Panc1 (cell line): ENCODE data around the gene SLC41A3. TPM values are rescaled to one million over a fixed set of nuclear protein-coding genes. Genes with fewer than 3 reads are reported as not detected.

ENCODE experiments used
- ATAC-seq: fragments of 200-7000 bp; cut with Tn5 transposase; 2 replicates; pipeline ENCODE4 v1.9.1; 2020; ENCODE audit warnings: mild to moderate bottlenecking, moderate library complexity
- BruUV-seq: library from RNA; stranded (reverse); fragments of 400-500 nt; replicated peaks from 2 replicates; lab custom pipeline; 2021; lab: Mats Ljungman, UMichigan
- CTCF ChIA-PET: fragments of 300-600 bp; sonication (Branson Sonifier 250); formaldehyde crosslinking; loops from one replicate; lab custom pipeline; 2022; ENCODE audit warnings: antibody characterized with exemption; lab: Charles Lee
- POLR2A ChIA-PET: fragments of 300-600 bp; sonication (Branson Sonifier 250); formaldehyde crosslinking; loops from one replicate; lab custom pipeline; 2022; ENCODE audit warnings: antibody characterized with exemption; lab: Charles Lee
- DNase-seq: peaks from one replicate; pipeline ENCODE4 v3.0.0-alpha.2; 2010; ENCODE audit warnings: low read depth, low spot score
- H3K27ac ChIP-seq: 2 replicates; pipeline ENCODE4 v1.5.1; 2011; ENCODE audit warnings: mild to moderate bottlenecking, low read length, inconsistent platforms
- H3K27me3 ChIP-seq: fragments of 200-500 bp; sonication (Bioruptor generic); 2 replicates; pipeline ENCODE4 v1.6.0; 2014; ENCODE audit warnings: low read length, inconsistent platforms; ENCODE audit not compliant: control insufficient read depth, insufficient read depth
- H3K36me3 ChIP-seq: fragments of 200-500 bp; sonication (Bioruptor generic); 2 replicates; pipeline ENCODE4 v1.5.1; 2014; ENCODE audit warnings: inconsistent platforms, mild to moderate bottlenecking, low read length, moderate library complexity; ENCODE audit not compliant: control insufficient read depth, insufficient read depth
- H3K4me1 ChIP-seq: 2 replicates; pipeline ENCODE4 v1.5.1; 2011; ENCODE audit warnings: inconsistent platforms, mild to moderate bottlenecking, low read length, moderate library complexity; ENCODE audit not compliant: control insufficient read depth, insufficient read depth
- H3K4me3 ChIP-seq, 2 experiments: 2 replicates each; pipeline ENCODE4 v1.5.1; 2011 to 2012; ENCODE audit warnings: low read depth in 2 of 2, low read length in 2 of 2, mild to moderate bottlenecking in 2 of 2, inconsistent platforms in 1 of 2, moderate library complexity in 1 of 2
- H3K9me3 ChIP-seq: fragments of 200-500 bp; sonication (Bioruptor generic); 2 replicates; pipeline ENCODE4 v1.5.1; 2014; ENCODE audit warnings: low read depth, mild to moderate bottlenecking, inconsistent platforms, low read length, moderate library complexity; ENCODE audit not compliant: control insufficient read depth, insufficient read depth
- POLR2AphosphoS5 ChIP-seq: IDR thresholded peaks from 2 replicates; pipeline ENCODE4 v1.6.1; 2012; ENCODE audit warnings: mild to moderate bottlenecking, low read depth, low read length, moderate library complexity
- SIN3A ChIP-seq: IDR thresholded peaks from 2 replicates; pipeline ENCODE4 v1.6.1; 2012; ENCODE audit warnings: low read depth, mild to moderate bottlenecking, low read length, moderate library complexity, borderline replicate concordance; ENCODE audit not compliant: insufficient read depth
- TCF7L2 ChIP-seq: IDR thresholded peaks from 2 replicates; pipeline ENCODE4 v1.6.1; 2011; ENCODE audit warnings: mild to moderate bottlenecking, low read depth, low read length, inconsistent platforms
- in situ Hi-C: cut with HindIII; loops from 2 replicates; pipeline ENCODE4 v1.10.0; 2016; ENCODE audit warnings: low sequenced_read_pairs, low pct_unique_long_range_greater_than_20kb
- intact Hi-C: fragments of 100-400 bp; cut with micrococcal nuclease; formaldehyde crosslinking; loops from one replicate; pipeline ENCODE4 v1.10.0; 2022; ENCODE audit not compliant: unreplicated experiment
- total RNA-seq: library from RNA; stranded (reverse); gene quantifications from one replicate; pipeline ENCODE4 v1.2.1, GENCODE V29; 2021; ENCODE audit not compliant: unreplicated experiment
- TF ChIP-seq, protein P1 (sequence below): fragments of 450-650 bp; IDR thresholded peaks from 2 replicates; pipeline ENCODE4 v1.5.1; 2017; ENCODE audit warnings: mild to moderate bottlenecking
- TF ChIP-seq, protein P2 (sequence below), 2 experiments: IDR thresholded peaks; 2 replicates each; pipeline ENCODE4 v1.6.1; 2011 to 2012; ENCODE audit warnings: low read depth in 2 of 2, control low read depth in 1 of 2, low read length in 1 of 2, mild to moderate bottlenecking in 1 of 2, moderate library complexity in 1 of 2; ENCODE audit not compliant: insufficient read depth in 1 of 2

The SLC41A3 gene
- total RNA-seq, 1 experiment from 2014 or later = 39.0 TPM

DNA sequence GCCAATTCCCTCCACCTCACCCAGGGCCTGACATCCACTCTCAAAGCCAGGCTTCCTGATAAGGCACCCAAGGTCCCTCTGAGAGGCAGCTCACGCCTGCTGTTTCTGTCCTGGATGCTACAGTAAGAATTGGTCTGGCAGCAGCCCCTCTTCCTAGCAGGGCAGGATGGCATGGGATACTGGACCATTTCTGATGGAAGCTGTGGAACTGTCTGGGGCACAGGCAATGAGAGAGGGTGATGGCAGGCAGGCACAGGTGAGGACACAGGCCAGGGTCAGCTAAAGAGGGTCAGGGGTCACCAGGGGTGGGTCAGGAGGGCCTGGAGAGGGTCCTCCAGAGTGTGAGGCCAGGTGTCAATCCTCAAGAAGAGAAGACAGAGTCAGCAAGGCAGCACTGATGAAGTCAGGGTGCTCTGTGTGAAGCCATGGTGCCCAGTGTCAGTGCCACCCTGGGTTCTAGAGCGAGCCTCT lies 41.9 kb upstream of the SLC41A3 start:
- Histone ChIP-seq H3K36me3 (no peaks in the 10 kb centered on the region), H3K27ac (no peak overlapping the region), H3K27me3 (peaks cover 11% of the 10 kb centered on the region; the same call in 1 of the 2 replicates), H3K9me3 (no peaks in the 10 kb centered on the region), H3K4me1 (no peaks in the 10 kb centered on the region; the same call in 1 of the 2 replicates), H3K4me3 (no peak overlapping the region)
- CTCF ChIA-PET = interaction anchor here (0.7 kb wide), 1 partner anchor 626 kb away, joined by 3 read pairs; no protein-coding TSS in a partner anchor
- in situ Hi-C loops (no loop called here), intact Hi-C loops (no loop called here)
- no peak for ATAC-seq
- BruUV-seq = no TSS peak
- POLR2A ChIA-PET = no interaction called here
- TF ChIP-seq SIN3A = no peak
- DNase-seq = no peak

DNA sequence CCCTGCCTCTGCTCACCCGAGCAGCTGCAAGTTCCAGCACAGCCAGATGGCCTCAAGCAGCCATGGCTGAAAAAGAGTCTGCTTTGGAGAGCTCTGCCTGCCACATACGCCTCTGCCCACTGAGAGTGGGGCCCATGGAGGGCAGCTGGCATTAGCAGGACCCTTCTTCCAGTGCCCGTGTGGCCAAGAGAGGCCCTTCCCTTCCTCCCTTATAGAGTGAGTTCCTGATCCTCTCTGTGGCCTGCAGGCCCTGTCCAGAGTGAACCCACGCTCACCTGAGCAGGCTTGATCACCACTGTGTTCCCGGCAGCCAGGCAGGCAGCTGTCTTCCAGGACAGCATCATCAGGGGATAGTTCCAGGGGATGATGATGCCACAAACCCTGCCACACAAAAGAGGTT lies 41.4 kb upstream of the SLC41A3 start:
- no peak overlapping the region for H3K27ac ChIP-seq
- in situ Hi-C loops = no loop called here
- DNase-seq = no peak
- no peak for TF ChIP-seq SIN3A
- TF ChIP-seq, protein P1, sequence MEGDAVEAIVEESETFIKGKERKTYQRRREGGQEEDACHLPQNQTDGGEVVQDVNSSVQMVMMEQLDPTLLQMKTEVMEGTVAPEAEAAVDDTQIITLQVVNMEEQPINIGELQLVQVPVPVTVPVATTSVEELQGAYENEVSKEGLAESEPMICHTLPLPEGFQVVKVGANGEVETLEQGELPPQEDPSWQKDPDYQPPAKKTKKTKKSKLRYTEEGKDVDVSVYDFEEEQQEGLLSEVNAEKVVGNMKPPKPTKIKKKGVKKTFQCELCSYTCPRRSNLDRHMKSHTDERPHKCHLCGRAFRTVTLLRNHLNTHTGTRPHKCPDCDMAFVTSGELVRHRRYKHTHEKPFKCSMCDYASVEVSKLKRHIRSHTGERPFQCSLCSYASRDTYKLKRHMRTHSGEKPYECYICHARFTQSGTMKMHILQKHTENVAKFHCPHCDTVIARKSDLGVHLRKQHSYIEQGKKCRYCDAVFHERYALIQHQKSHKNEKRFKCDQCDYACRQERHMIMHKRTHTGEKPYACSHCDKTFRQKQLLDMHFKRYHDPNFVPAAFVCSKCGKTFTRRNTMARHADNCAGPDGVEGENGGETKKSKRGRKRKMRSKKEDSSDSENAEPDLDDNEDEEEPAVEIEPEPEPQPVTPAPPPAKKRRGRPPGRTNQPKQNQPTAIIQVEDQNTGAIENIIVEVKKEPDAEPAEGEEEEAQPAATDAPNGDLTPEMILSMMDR = no peak
- TF ChIP-seq POLR2AphosphoS5 = no peak
- TF ChIP-seq, protein P2, sequence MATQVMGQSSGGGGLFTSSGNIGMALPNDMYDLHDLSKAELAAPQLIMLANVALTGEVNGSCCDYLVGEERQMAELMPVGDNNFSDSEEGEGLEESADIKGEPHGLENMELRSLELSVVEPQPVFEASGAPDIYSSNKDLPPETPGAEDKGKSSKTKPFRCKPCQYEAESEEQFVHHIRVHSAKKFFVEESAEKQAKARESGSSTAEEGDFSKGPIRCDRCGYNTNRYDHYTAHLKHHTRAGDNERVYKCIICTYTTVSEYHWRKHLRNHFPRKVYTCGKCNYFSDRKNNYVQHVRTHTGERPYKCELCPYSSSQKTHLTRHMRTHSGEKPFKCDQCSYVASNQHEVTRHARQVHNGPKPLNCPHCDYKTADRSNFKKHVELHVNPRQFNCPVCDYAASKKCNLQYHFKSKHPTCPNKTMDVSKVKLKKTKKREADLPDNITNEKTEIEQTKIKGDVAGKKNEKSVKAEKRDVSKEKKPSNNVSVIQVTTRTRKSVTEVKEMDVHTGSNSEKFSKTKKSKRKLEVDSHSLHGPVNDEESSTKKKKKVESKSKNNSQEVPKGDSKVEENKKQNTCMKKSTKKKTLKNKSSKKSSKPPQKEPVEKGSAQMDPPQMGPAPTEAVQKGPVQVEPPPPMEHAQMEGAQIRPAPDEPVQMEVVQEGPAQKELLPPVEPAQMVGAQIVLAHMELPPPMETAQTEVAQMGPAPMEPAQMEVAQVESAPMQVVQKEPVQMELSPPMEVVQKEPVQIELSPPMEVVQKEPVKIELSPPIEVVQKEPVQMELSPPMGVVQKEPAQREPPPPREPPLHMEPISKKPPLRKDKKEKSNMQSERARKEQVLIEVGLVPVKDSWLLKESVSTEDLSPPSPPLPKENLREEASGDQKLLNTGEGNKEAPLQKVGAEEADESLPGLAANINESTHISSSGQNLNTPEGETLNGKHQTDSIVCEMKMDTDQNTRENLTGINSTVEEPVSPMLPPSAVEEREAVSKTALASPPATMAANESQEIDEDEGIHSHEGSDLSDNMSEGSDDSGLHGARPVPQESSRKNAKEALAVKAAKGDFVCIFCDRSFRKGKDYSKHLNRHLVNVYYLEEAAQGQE (IDR thresholded peaks at IDR 0.05; ENCODE audit: insufficient read depth in 1 of 2, low read depth in 2 of 2, low read length in 1 of 2) = no peak
- no peak for TF ChIP-seq TCF7L2
- no peaks in the 10 kb centered on the region for H3K9me3 ChIP-seq
- no peaks in the 10 kb centered on the region; the same call in 1 of the 2 replicates for H3K4me1 ChIP-seq
- no peak overlapping the region for H3K4me3 ChIP-seq
- ATAC-seq = no peak
- no peaks in the 10 kb centered on the region for H3K36me3 ChIP-seq
- ChIA-PET CTCF (interaction anchor here (0.7 kb wide), 1 partner anchor 627 kb away, joined by 3 read pairs; no protein-coding TSS in a partner anchor), POLR2A (no interaction called here)
- no TSS peak for BruUV-seq
- intact Hi-C loops = no loop called here
- peaks cover 11% of the 10 kb centered on the region; the same call in 1 of the 2 replicates for H3K27me3 ChIP-seq

DNA sequence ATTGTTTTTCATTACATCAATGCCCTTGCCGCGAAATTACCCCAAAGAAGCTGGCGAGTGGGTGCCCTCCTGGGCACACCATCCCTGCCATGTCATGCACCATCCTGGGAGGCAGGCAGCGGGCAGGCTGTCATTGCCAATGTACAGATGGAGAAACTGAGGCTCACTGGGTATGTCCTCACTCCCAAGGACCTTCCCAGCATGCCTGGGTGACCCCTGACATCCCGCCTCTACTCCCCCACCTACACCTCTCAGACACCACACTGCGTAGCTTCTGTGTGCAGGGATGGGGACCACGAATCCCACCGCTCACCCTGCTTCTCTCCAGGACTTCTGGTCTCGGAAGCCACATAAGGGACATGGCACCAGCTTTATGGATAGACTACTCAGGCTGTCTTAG lies 41.0 kb upstream of the SLC41A3 start:
- no peak for TF ChIP-seq POLR2AphosphoS5
- TF ChIP-seq, protein P1 = no peak
- TF ChIP-seq, protein P2 (IDR thresholded peaks at IDR 0.05; ENCODE audit: insufficient read depth in 1 of 2, low read depth in 2 of 2, low read length in 1 of 2) = no peak
- TF ChIP-seq SIN3A = no peak
- POLR2A ChIA-PET = no interaction called here
- CTCF ChIA-PET = no interaction called here
- H3K4me3 ChIP-seq = no peak overlapping the region
- intact Hi-C loops = no loop called here
- no peaks in the 10 kb centered on the region for H3K9me3 ChIP-seq
- no TSS peak for BruUV-seq
- no peaks in the 10 kb centered on the region; the same call in 1 of the 2 replicates for H3K4me1 ChIP-seq
- ATAC-seq (no peak), DNase-seq (no peak)
- H3K27ac ChIP-seq = no peak overlapping the region
- no peaks in the 10 kb centered on the region for H3K36me3 ChIP-seq
- H3K27me3 ChIP-seq = peaks cover 11% of the 10 kb centered on the region; the same call in 1 of the 2 replicates
- in situ Hi-C loops = no loop called here
